ENCODE measurements around the gene CDK5. TPM values are rescaled to one million over a fixed set of nuclear protein-coding genes. Genes with fewer than 3 reads are reported as not detected.

Gene CDK5
- total RNA-seq, 1 donor from 2014 or later: 4.2 TPM

- Histone ChIP-seq H3K27me3 (no peaks in the 10 kb centered on the region), H3K36me3 (no peaks in the 10 kb centered on the region), H3K4me3 (no peak overlapping the region), H3K4me1 (peaks cover 24% of the 10 kb centered on the region), H3K27ac (no peak overlapping the region), H3K9me3 (no peaks in the 10 kb centered on the region)
- intact Hi-C loops (cut with DNase I): no loop called here
- DNase-seq (ENCODE audit: extremely low spot score in 2 of 2): no peak
- TF ChIP-seq CTCF (IDR thresholded peaks at IDR 0.05) (no peak), POLR2A (IDR thresholded peaks at IDR 0.05) (no peak), POLR2AphosphoS5 (IDR thresholded peaks at IDR 0.05; ENCODE audit: insufficient read depth in 1 of 2, low read depth in 1 of 2) (no peak)
Measured at GRCh38 chr7:151101621-151102396, 44.1 kb upstream of the CDK5 start.

DNA sequence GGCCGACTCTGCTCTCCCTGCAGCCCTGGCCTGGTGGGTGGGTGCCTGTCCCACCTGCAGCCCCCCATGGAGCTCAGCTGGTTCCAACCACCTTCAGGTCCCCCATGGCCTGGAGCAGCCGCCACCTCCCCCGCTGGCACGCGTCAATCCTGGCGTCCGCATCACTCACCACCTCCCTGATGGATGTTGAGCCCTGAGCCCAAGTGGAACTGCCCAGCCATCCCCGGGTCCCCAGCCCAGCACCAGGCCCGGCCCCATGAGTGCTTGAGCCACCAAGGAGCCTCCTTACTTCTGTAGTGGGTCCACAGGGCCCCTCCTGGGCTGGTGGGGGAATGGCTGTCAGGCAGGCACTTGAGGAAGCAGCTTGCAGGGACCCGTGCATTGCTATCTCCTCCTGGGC, 43.2 kb upstream of the CDK5 start:
- Histone ChIP-seq H3K36me3 (no peaks in the 10 kb centered on the region), H3K4me3 (no peak overlapping the region), H3K27me3 (no peaks in the 10 kb centered on the region), H3K9me3 (no peaks in the 10 kb centered on the region), H3K4me1 (peaks cover 24% of the 10 kb centered on the region), H3K27ac (no peak overlapping the region)
- DNase-seq (ENCODE audit: extremely low spot score in 2 of 2): no peak
- no peak for TF ChIP-seq CTCF (IDR thresholded peaks at IDR 0.05)
- TF ChIP-seq POLR2A (IDR thresholded peaks at IDR 0.05): no peak
- TF ChIP-seq POLR2AphosphoS5 (IDR thresholded peaks at IDR 0.05; ENCODE audit: insufficient read depth in 1 of 2, low read depth in 1 of 2): no peak
- intact Hi-C loops (cut with DNase I): no loop called here

- TF ChIP-seq POLR2A (IDR thresholded peaks at IDR 0.05): no peak
- TF ChIP-seq CTCF (IDR thresholded peaks at IDR 0.05): no peak
- no peak for TF ChIP-seq POLR2AphosphoS5 (IDR thresholded peaks at IDR 0.05; ENCODE audit: insufficient read depth in 1 of 2, low read depth in 1 of 2)
- no peak for DNase-seq (ENCODE audit: extremely low spot score in 2 of 2)
- no peaks in the 10 kb centered on the region for H3K36me3 ChIP-seq
- H3K4me3 ChIP-seq: no peak overlapping the region
- intact Hi-C loops (cut with DNase I): no loop called here
- no peaks in the 10 kb centered on the region for H3K27me3 ChIP-seq
- no peak overlapping the region for H3K27ac ChIP-seq
- H3K4me1 ChIP-seq: peaks cover 23% of the 10 kb centered on the region
- H3K9me3 ChIP-seq: no peaks in the 10 kb centered on the region
Measured at GRCh38 chr7:151099486-151100211, 42.0 kb upstream of the CDK5 start.

- no peaks in the 10 kb centered on the region for H3K27me3 ChIP-seq
- H3K36me3 ChIP-seq: no peaks in the 10 kb centered on the region
- H3K4me1 ChIP-seq: peaks cover 45% of the 10 kb centered on the region
- H3K4me3 ChIP-seq: no peak overlapping the region
- no peak for TF ChIP-seq POLR2A (IDR thresholded peaks at IDR 0.05)
- H3K27ac ChIP-seq: no peak overlapping the region
- no peaks in the 10 kb centered on the region for H3K9me3 ChIP-seq
- intact Hi-C loops (cut with DNase I): loop anchor here (2.0 kb wide), 1 partner anchor 13 kb away; no protein-coding TSS in a partner anchor
- no peak for DNase-seq (ENCODE audit: extremely low spot score in 2 of 2)
Measured at GRCh38 chr7:151095828-151096475, 38.3 kb upstream of the CDK5 start.

DNA sequence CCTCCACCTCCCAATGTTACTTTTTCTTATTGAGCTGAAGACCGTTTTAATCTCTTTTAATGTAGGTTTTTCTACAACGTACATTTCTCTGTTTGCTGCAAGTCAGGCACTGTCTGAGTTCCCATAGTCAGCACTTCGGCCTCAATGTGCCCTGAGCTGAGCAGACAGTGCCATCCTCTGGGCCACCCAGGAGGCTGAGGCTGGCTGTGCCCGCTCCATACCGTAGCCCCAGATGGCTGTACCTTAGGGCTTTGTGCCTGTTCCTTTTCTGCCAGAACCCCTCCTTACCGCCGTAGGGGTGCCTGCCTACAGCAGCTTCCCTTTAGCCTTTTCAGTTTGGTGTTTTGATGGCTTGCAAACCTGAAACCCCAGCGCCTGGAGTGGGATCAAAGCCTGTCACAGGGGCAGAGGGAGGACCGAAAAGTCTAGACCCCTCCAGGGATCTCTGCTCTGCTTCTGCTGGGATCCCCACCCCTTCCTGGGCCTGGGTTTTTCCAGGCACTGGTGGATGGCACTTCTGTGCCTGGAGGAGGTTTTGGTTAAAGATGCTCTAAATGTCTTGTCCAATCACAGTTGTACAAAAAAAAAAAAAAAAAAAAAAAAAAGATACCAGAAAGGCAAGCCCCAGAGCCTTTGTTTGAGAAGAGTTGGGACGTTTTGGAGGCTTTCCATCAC, 37.6 kb upstream of the CDK5 start:
- Histone ChIP-seq H3K4me1 (peaks cover 50% of the 10 kb centered on the region), H3K27ac (no peak overlapping the region)
- intact Hi-C loops (cut with DNase I): loop anchor here (2.0 kb wide), 1 partner anchor 14 kb away; no protein-coding TSS in a partner anchor

More for the DNA sequence above, 37.6 kb upstream of the CDK5 start:
- TF ChIP-seq POLR2A (IDR thresholded peaks at IDR 0.05) (no peak), POLR2AphosphoS5 (IDR thresholded peaks at IDR 0.05; ENCODE audit: insufficient read depth in 1 of 2, low read depth in 1 of 2) (no peak), CTCF (IDR thresholded peaks at IDR 0.05) (no peak)
- no peaks in the 10 kb centered on the region for H3K36me3 ChIP-seq
- H3K27me3 ChIP-seq: no peaks in the 10 kb centered on the region
- H3K4me3 ChIP-seq: no peak overlapping the region
- no peaks in the 10 kb centered on the region for H3K9me3 ChIP-seq
- no peak for DNase-seq (ENCODE audit: extremely low spot score in 2 of 2)

Data from vagina (tissue), 2 donors.